Spleen (tissue), 7 donors: ENCODE measurements around the gene YIPF2.

Experiments
- POLR2AphosphoS5 ChIP-seq, 3 donors: sonication (generic); formaldehyde crosslinking; IDR thresholded peaks; one replicate each; pipeline ENCODE4 v1.5.1; 2017; ENCODE audit warnings: antibody characterized with exemption in 3 of 3
- TF ChIP-seq, protein P1 (sequence below), 11 experiments: fragments of 200-600 bp in 7 of 11; fragments of 450-650 bp in 4 of 11; sonication (generic) in 4 of 11; IDR thresholded peaks in 8 of 11; conservative IDR thresholded peaks in 3 of 11; 1 replicate in 7 of 11; 2 replicates in 4 of 11; pipeline versions ENCODE4 v1.4.0 to v1.8.0; 2016 to 2021; ENCODE audit warnings: antibody characterized with exemption in 11 of 11, inconsistent platforms in 4 of 11, mild to moderate bottlenecking in 1 of 11
- donor health status: DM: no; HTN: no; CAD: no; lungs with moderate emphysema.
- donor health status: DM: no; HTN: no; CAD: no.
- donor health status: DM: no; HTN: no; CAD: no.

DNA sequence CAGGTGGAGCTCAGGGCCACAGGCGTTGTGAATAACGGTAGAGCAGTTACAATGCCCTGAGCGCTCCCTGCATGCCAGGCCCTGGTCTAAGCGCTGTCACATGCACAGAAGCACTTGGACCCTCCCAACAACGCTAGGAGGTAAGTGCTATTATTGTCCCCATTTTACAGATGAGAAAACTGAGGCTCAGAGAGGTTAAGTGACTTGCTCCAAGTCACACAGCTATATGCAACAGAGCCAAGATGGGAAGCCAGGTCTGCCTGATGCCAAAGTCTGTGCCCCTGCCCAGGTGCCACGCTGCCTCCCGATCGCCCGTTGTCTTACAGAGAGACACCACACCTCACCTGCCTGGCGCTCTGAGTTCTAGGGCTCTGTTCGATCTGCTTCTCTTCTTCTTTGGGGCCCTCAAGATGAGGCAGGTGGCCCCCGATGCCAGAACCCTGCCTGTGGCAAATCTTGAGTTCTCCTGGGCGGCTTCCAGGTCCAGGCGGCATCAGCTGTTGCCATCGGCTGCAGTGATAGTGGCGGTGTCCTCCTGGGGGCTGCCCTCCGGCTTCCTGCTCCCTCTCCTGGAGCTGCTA, 20.0 kb downstream of the YIPF2 start:
- TF ChIP-seq, protein P1, sequence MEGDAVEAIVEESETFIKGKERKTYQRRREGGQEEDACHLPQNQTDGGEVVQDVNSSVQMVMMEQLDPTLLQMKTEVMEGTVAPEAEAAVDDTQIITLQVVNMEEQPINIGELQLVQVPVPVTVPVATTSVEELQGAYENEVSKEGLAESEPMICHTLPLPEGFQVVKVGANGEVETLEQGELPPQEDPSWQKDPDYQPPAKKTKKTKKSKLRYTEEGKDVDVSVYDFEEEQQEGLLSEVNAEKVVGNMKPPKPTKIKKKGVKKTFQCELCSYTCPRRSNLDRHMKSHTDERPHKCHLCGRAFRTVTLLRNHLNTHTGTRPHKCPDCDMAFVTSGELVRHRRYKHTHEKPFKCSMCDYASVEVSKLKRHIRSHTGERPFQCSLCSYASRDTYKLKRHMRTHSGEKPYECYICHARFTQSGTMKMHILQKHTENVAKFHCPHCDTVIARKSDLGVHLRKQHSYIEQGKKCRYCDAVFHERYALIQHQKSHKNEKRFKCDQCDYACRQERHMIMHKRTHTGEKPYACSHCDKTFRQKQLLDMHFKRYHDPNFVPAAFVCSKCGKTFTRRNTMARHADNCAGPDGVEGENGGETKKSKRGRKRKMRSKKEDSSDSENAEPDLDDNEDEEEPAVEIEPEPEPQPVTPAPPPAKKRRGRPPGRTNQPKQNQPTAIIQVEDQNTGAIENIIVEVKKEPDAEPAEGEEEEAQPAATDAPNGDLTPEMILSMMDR (IDR thresholded peaks at IDR 0.05 in 8 of 11, conservative IDR thresholded peaks at IDR 0.05 in 3 of 11): no peak
- no peak for TF ChIP-seq POLR2AphosphoS5 (IDR thresholded peaks at IDR 0.05)
